T-helper 1 cell (primary cell): ENCODE results near the gene DAPK1.

Experiments
- DNase-seq, 5 donors: peaks; one replicate each; pipeline ENCODE4 v3.0.0-alpha.2; 2012 to 2020

Gene DAPK1

DNA sequence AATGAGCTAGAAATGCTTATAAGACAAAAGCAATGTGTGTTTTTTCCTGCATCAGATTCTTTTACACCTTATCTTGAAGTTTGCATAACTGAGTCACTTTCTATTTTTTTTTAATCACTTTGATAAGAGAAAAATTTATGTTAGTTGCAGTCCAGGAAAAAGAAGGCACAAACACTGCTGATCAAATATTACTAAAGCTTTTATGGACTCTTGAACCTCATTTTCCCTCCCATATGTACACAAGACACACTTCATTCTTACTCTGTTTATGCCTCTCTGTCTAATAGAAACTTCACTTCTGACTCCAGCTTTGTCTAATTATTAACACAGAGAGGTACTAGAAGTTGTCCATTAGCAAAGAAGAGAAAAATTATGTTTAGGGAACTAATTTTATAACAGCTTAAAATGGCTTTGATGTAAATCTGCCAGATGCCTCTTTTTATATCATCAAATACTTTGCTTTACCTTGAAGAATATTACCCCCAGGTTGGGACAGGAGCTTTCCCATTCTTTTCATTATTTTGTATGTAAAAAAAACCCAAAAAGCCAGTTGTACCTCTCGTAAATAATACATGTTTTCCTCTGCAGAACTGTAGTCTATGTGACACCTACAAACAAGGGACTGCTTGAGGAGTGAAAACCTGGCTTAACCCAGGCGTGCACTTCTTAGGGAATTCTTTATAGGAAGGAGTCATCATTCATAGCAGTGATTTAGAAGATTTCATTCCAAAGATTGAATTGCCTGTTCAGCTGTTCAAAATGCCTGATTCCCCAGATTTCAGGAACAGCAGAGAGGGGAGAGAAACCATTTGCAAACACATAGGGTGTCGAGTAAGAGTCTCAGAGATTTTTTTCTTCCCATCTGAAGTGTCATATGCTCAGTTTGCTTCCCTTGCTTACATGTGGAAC, 72.6 kb downstream of the DAPK1 start:
- DNase-seq: no peak

DNA sequence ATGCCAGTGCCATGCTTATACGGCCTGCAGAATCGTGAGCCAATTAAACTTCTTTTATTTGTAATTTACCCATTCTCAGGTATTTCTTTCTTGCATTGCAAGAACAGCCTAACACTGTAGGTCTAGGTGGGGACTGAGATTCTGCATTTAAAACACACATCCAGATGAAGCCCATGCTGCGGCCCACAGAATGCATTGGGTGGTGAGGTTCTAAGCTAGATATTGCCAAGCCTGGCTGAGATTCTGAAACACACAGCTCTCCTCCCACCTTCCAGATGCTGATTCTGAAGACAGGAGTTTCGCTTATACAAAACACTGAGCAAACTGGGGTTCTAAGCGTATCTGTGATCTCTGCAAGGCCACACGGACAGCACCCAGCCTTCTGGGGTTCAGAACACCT, 75.1 kb downstream of the DAPK1 start:
- no peak for DNase-seq

DNA sequence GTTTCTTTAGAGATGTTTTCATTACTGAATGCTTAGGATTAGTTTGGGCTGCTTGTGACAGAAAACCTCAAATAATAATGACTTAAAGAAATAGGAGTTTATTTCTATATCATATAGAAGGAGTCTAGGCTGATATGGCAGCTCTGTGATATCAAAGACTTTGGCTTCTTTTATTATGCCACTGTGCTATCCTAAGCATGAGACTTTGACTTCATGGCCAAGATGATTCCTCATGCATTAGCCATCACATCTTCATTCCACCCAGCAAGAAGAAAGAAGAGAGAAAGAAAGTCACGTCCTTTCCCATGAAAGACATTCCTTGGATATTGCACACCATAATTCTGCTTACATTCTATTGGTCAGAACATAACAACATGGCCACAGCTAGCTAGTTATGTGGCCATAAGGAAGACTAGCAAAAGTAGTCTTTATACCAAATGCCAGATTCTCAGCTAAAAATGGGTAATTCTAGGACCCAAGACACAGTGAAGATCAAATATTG, 76.2 kb downstream of the DAPK1 start:
- DNase-seq: no peak

DNA sequence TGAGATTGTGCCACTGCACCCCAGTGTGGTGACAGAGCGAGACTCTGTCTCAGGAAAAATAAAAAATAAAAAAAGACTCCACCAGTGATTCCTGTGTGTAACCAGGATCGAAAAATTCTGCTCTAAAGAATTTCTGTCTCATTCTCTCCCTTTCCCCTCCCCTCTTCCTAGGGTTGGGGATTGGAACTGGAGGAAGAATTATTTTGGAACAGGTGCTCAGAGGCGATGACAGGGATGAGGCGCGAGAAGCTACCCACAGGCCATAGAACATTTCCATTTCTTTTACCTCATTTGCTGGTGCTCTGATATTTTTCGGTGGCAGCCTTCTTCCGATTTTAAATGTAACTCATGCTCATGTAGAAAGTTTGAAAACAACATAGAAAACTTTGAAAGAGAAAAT, 80.1 kb downstream of the DAPK1 start:
- no peak for DNase-seq

DNA sequence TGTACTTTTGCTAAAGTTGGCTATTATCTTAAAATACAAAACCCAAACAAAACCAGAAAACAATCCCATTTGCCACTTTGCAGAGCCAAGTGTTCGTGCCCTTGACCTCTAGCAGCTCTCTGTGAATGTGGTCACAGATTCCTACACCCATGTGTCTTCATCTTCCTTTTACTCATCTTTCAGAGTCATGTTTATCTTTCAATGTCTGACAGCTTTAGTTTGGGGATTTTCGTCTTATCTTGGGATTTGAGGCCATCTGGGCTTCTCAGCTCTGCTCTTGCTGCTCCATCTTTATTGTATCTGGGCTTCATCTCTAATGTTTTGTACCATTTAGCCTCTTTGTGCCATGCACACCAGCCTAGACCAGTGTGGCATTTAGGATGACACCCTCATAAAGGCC, 81.0 kb downstream of the DAPK1 start:
- no peak for DNase-seq

DNA sequence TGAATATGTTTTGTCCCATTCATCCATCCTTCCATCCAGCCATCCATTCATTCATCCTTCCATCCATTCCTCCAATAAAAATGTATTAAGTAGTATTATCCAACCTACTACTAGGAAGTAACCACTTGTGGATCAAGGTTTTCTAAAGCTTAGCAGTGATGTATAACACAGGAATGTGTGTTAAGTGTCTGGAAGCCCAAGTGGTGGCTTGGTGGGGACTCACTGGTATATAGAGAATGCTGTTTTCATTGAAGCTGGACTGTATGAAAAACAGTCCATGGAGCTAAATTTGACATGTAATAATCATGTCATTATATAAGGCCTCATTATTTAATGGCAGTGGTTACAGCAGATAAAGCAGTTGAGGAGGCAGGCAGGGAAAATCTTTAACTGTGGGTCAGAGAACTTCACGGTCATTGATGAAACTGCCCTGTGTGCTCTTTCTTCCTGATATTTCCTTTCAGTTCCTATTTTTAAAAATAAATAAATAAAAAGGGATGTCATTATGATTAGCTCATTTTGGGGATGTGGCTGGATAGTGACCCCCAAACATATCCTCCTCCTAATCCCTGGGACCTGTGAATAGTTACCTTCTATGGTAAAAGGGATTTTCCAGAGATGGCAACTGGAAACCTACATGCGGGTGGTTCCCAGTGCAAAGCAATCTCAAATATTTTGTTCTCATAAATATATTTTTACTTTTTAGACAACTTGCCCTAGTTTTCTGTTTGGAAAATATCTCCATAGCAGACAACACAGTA, 82.3 kb downstream of the DAPK1 start:
- DNase-seq: no peak

DNA sequence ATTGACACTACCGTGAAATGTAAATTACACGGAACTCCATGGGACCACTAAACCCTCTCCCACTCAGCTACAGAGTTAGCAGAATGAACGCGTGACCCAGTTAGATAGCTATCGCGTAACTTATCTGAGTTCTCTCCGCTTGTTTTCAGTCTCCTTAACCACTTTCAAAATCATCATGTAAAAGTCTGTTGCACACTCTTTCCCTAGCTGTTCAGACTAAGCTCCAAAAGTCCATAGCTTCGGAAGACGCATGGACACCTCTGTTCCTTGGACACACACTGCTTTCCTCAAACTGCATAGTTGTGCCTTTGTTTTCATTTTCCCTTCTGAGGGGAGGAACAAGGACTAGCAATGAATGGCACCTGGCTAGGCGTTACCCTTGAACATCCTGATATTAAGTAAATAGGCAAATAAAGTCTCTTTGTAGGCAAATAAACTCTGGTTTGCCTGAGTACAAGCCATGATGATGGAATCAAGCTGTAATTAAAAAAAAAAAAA, 83.3 kb downstream of the DAPK1 start:
- DNase-seq: no peak

DNA sequence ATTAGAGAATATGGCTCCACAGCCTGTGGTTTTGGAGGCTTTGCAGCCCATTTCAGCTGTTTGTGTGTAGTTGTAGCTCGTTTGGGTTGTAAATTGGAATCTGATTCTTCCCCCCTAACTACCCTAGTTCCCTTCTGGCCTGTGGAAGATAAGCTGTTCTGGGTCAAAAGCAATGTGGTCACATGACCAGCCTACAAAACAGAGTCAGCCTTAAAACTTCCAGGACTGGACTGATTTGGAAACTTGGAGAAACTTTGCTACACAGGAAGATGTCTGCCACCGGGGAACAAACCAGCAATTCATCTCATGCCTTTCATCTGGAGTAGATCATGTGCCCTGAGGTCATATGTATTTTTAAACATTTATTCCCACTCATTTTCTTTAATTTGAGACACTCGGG, 83.8 kb downstream of the DAPK1 start:
- no peak for DNase-seq

DNA sequence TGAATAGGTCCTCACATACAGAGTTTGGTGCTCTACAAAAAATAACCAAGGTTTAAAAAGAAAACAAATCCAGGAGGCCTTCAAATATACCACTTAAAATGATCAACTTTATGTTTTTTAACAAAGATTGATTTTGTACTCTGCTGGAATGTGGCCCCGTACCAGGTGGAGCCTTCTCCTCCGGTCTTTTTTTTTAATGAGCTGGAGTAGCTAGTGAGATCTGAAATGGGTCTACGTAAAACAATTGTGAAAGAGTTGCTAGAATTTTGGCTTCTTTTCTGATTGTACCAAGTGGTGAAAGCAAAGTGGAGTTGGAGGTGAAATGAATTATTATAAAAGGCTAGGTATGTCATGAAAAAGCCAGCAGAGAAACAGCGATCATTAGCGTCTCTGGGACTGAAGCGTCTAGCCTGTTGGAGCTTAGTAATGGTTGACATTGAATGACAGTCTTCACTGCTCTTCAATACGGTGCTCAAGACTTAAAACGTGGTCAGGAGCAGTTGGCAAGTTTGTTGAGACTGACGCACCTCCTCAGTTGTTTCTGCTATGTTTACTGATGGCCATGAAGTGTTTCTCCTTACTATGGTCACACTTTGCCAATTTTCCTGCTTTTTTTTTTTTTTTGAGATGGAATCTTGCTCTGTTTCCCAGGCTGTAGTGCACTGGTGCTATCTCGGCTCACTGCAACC, 84.4 kb downstream of the DAPK1 start:
- no peak for DNase-seq

DNA sequence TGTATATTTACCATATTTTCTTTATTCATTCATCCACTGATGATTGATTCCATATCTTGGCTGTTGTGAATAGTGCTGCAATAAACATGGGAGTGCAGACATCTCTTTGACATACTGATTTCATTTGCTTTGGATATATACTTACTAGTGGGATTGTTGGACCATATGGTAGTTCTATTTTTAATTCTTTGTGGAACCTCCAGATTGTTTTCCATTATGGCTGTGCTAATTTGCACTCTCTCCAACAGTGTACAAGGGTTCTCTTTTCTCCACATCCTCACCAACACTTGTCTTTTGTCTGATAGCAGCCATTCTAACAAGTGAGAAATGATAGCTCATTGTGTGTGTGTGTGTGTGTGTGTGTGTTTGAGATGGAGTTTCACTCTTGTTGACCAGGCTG, 86.7 kb downstream of the DAPK1 start:
- DNase-seq: no peak

DNA sequence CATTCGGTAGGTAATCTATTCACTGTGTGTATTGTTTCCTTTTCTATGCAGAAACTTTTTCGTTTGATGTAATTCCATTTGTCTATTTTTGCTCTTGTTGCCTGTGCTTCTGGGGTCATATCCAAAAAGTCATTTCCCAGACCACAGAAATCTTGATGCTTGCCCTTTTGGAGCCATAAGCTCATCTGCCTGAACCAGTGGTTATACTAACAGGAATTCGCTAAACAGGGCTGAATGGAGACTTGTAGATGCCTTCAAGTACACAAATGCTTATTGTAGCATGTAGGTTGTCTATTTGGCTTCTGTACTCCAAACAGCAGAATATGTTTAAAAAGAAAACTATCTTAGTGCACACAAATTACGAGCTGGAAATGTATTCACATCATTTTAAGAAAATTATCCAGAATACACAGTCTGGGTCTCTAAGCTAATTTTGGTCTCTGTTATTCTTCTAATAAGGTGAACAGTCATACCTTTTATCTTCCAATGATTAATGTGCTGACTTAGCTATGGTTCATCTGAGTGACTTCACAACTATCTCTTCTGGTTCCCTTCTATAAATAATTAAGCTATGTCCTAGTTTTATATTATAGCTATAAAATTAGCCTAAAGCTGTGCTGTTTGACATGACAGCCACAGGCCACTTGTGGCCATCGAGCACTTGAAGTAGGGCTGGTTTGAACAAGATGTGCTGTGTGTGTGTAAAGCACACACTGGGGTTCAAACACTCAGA, 87.6 kb downstream of the DAPK1 start:
- no peak for DNase-seq

DNA sequence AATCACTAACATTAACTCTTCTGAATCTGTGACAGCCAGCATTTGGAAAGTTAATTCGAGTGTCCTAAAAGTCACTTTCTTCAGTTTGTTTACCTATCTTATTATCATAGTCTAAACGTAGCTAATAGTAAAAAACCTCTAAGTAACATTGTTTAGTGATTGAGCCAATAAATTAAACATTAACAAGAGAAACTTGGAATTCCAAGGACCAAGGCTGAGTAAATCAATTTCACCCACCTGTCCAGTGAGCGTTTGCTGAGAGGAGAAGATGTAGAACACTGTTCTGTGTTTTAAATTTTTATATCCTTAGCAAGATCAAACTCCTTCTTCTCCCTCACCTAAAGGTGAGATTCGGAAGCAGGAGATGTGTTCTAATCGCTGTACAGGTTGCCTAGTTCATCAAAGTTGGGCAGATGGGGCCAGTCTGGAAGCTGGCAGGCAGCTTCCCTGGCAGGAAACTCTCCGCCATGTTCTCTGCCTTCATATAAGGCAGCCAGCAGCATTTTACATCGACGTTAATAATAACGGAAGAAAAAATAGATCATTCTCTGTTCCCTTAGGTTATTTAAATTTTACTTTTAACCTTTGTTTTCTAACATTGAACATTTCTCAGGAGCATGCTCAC, 89.2 kb downstream of the DAPK1 start:
- no peak for DNase-seq

DNA sequence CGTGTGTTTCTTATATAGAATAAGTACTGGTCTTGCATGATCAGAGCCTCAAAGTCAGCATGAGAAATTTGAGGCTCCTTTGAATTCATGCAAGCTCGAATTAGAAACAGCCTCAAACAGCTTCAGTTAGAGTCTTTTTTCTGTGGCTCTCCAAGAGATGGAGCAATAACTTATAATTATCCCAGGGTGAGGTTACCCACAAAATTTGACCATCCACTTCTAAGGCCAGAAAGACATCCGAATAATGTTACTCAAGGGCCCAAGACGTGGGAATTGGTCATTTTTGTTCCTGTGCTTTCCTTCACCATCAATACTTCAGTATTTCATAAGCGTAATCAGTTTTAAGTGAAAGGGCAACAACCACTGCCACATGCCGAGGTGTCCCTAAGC, 89.7 kb downstream of the DAPK1 start:
- no peak for DNase-seq

DNA sequence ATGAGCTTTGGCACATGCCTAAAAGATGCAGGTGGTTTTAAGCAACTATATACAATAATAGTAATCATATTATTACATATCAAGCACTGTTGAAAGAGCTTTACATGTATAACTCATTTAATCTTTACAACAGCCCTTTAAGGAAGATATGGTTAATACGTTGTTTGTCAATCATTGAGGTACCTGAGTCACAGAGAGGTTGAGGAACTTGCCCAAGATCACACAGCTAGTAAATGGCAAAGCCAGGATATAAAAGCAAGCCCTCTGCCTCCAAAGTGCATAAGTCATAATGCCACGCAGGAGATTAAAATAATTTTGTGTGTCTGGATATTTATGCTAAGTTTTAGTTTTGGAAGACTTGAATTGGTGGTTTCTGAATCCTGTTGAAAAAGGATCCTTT, 90.2 kb downstream of the DAPK1 start:
- no peak for DNase-seq

DNA sequence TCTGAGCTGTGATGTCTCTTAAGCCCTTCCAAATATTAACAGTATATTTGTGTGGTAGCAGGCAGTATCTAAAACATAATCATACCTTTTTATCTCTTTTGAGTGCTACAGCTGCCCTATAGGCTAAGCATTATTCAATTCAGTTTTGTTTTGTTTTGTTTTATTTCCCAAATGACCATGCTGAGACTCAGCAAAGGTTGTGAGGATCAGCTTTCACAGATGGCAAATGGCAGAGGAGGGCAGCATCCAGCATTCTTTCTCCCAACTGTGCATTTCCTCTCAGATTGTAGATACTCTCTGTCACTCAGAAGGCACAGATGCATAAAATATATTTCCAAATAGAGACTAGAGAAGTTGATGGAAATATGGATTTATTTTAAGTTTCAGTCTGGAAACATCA, 90.7 kb downstream of the DAPK1 start:
- DNase-seq: no peak

DNA sequence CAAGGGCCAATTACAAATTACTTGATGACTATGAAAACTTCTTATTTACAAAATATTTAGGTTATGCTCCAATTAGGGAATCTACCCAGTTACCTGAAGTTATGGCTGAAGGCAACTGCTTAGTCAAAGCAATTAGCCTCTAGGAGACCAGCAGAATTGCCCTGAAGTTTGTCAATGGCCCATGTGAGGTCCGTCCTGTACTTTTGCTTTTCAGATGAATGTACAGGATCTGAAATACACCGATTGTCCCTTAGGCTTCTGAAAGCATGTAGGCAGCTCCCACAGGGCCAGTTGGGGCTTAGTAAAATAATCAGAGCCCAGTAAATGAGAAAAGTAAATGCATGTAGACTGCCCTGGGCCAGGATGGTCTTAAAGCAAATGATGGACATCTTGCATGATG, 93.3 kb downstream of the DAPK1 start:
- no peak for DNase-seq

DNA sequence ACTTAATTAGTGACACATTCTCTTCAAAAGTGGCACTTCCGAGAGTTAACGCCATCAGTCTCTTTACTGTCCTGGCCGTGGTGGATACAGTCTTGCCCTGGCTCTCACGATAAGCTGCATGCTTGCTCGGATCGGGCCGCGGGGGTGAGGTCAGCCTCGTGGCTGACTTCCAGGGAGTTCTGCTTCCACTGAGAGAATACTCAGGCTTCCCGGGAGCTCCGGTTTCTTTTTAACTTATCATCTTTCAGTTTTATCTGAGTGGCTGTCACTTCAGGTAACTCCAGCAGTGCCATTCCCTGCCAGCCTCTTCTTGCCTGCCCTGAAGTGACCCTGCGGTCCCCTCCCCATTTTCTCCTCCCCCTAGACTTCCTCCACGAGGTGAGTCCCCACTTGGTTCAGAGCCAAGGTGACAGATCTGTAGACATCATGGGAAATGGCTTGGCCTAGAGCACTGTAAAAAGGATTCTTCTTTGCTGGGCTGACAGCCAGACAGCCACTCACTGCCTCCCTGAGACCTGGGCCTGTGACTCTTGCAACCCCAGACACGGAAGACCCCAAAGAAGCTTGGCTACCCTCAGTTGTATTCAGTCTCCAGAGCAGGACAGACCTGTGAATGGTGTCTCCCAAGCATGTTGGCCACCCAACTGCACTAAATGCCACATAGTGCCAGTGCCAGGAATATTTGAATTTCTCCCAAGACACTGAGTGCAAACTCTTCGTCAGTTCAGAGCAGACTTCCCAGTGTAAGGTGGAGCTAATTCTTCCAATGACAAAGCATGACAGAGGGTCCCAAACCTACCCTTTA, 95.1 kb downstream of the DAPK1 start:
- DNase-seq: no peak

DNA sequence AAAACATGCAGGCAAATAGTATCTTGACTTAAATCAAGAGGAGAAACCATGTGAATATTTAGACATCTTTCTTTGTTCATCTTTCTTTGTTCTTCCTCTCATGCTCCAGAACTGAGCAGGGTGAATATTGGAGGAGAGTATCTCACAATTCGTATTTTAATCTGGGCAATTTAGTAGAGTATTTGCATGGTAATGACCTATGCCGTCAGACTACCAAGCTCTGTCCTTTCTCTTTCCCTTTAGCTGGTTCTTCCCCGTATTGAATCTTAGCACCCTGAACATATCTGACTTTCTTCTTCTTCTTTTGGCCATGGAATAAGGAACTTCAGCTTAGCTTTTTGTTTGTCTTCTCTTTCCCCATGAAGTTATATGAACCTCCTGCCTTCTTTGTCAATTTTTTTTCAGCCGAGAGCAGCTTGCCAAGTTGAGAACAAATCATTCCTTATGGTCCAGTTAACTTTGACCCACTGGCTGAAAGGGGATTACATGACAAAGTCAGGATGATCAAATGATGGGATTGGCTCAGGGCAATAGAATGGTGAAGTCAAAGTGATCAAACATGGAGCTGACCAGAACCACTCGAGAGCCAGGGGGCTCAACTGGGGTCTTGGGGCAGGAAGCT, 95.8 kb downstream of the DAPK1 start:
- no peak for DNase-seq

DNA sequence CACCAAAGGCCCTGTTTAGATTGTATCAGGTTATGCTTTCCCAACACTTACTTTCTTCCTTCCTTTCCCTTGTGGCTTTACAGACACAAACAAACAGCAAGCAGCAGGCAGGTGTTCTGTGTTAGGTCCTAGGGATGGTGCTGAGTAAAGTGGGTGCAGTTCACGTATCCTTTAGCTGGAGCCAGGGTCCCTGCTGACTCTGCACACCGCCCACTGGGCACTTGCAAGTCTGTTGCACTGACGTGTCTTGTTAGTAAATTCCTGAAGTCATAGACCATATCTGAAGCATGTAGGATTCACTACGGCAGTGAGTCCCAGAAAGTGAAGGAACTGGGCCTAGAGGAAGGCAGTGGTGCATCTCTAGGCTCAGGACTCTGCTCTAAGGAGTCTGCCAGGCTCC, 96.5 kb downstream of the DAPK1 start:
- DNase-seq: no peak

DNA sequence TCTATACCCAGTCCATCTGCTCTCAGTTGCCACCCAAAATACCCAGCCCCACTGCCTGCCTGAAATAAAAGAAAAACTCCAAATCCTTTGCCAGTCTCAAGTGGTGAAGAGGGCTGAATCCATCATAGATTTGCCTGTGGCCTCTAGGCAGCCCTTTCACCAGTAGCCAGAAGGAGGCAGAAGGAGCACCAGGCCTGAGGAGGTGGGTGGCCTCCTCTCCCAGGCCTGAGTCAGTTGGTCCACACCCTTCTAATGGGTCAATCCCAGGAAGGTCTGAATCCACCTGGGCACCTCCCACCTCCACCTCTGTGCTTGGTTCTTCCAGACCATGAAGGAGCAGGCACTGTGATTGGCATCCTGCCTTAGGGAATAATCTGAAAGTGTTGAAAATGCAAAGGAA, 97.0 kb downstream of the DAPK1 start:
- DNase-seq: no peak

DNA sequence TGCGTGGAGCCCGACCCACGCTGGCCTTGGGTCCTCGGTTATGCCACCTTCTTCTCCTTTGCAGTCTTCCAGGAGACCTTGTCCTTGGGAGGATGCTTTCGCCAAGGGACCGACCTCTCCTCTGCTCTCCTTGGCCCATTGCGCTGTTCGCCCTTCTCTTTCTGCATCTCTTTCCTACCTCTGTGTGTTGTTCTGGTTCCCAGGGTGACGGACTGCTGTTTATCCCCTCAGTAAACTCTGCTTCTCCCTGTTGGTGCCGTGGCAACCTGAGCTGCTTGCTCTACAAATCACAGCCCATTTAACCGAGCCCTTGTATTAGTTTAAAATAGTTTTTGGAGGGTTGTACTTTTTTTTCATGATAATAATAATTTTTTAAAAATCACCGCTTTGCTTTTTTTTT, 97.9 kb downstream of the DAPK1 start:
- DNase-seq: no peak
